ENCODE results near the gene SLCO2A1. TPM values are rescaled to one million over a fixed set of nuclear protein-coding genes. Genes with fewer than 3 reads are reported as not detected.

Gene SLCO2A1
- total and polyA plus RNA-seq, 2 experiments from 2014 or later = 0.31 to 1.0 TPM

DNA sequence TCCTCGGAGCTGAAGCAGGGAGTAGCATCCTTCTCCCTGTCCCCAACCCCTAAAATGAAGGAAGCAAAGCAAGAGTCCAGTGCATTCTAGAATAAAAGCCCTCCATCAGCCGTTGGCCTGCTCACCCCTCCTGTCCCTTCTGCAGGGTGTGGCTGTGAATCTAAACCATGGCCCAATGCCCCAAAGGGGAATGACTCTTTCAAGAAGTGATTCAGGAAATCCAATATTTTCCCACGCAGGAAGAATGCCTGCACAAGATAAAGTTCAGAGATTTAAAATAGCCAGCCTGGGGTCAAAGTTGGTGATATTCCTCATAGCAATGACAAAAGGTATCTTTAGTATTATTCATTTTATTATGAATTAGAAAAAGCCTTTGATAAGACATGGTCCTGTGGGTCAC lies 38.5 kb downstream of the SLCO2A1 start:
- Mint-ChIP-seq H3K27ac (no peak overlapping the region), H3K9me3 (peaks cover 3% of the 10 kb centered on the region; the same call in 1 of the 3 replicates), H3K36me3 (ENCODE audit: low read depth) (no peaks in the 10 kb centered on the region; the same call in 2 of the 3 replicates), H3K4me1 (peaks cover 41% of the 10 kb centered on the region), H3K27me3 (ENCODE audit: insufficient read depth, low read depth, poor library complexity) (peaks cover 16% of the 10 kb centered on the region), H3K4me3 (no peak overlapping the region)
- no peaks in the 10 kb centered on the region for H4K20me1 ChIP-seq (replicated peaks; ENCODE audit: insufficient read depth)
- H3K9me2 ChIP-seq (ENCODE audit: insufficient read depth) = 0 out of 2 replicates have a peak, but pooled peaks cover 8% of the 10 kb centered on the region
- H3K79me2 ChIP-seq (replicated peaks; ENCODE audit: insufficient read depth) = no peaks in the 10 kb centered on the region
- no peak for DNase-seq (ENCODE audit: low spot score)
- H2AFZ ChIP-seq = no peak overlapping the region
- no peak for ATAC-seq
- H3K4me2 ChIP-seq = no peak overlapping the region
- TF ChIP-seq EZH2phosphoT487 (IDR thresholded peaks at IDR 0.05; ENCODE audit: unreplicated experiment) (no peak), ZNF114 (CRISPR knock-in tag; IDR thresholded peaks at IDR 0.05) (no peak), ZNF331 (CRISPR knock-in tag; IDR thresholded peaks at IDR 0.05; ENCODE audit: low read depth) (no peak), EZH2 (IDR thresholded peaks at IDR 0.05; ENCODE audit: low read depth, unreplicated experiment) (no peak)
- TF ChIP-seq, protein P1, sequence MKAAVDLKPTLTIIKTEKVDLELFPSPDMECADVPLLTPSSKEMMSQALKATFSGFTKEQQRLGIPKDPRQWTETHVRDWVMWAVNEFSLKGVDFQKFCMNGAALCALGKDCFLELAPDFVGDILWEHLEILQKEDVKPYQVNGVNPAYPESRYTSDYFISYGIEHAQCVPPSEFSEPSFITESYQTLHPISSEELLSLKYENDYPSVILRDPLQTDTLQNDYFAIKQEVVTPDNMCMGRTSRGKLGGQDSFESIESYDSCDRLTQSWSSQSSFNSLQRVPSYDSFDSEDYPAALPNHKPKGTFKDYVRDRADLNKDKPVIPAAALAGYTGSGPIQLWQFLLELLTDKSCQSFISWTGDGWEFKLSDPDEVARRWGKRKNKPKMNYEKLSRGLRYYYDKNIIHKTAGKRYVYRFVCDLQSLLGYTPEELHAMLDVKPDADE (IDR thresholded peaks at IDR 0.05) = no peak
- TF ChIP-seq, protein P2, sequence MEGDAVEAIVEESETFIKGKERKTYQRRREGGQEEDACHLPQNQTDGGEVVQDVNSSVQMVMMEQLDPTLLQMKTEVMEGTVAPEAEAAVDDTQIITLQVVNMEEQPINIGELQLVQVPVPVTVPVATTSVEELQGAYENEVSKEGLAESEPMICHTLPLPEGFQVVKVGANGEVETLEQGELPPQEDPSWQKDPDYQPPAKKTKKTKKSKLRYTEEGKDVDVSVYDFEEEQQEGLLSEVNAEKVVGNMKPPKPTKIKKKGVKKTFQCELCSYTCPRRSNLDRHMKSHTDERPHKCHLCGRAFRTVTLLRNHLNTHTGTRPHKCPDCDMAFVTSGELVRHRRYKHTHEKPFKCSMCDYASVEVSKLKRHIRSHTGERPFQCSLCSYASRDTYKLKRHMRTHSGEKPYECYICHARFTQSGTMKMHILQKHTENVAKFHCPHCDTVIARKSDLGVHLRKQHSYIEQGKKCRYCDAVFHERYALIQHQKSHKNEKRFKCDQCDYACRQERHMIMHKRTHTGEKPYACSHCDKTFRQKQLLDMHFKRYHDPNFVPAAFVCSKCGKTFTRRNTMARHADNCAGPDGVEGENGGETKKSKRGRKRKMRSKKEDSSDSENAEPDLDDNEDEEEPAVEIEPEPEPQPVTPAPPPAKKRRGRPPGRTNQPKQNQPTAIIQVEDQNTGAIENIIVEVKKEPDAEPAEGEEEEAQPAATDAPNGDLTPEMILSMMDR (conservative IDR thresholded peaks at IDR 0.05; ENCODE audit: low read depth in 2 of 2) = no peak
- TF ChIP-seq, protein P3, sequence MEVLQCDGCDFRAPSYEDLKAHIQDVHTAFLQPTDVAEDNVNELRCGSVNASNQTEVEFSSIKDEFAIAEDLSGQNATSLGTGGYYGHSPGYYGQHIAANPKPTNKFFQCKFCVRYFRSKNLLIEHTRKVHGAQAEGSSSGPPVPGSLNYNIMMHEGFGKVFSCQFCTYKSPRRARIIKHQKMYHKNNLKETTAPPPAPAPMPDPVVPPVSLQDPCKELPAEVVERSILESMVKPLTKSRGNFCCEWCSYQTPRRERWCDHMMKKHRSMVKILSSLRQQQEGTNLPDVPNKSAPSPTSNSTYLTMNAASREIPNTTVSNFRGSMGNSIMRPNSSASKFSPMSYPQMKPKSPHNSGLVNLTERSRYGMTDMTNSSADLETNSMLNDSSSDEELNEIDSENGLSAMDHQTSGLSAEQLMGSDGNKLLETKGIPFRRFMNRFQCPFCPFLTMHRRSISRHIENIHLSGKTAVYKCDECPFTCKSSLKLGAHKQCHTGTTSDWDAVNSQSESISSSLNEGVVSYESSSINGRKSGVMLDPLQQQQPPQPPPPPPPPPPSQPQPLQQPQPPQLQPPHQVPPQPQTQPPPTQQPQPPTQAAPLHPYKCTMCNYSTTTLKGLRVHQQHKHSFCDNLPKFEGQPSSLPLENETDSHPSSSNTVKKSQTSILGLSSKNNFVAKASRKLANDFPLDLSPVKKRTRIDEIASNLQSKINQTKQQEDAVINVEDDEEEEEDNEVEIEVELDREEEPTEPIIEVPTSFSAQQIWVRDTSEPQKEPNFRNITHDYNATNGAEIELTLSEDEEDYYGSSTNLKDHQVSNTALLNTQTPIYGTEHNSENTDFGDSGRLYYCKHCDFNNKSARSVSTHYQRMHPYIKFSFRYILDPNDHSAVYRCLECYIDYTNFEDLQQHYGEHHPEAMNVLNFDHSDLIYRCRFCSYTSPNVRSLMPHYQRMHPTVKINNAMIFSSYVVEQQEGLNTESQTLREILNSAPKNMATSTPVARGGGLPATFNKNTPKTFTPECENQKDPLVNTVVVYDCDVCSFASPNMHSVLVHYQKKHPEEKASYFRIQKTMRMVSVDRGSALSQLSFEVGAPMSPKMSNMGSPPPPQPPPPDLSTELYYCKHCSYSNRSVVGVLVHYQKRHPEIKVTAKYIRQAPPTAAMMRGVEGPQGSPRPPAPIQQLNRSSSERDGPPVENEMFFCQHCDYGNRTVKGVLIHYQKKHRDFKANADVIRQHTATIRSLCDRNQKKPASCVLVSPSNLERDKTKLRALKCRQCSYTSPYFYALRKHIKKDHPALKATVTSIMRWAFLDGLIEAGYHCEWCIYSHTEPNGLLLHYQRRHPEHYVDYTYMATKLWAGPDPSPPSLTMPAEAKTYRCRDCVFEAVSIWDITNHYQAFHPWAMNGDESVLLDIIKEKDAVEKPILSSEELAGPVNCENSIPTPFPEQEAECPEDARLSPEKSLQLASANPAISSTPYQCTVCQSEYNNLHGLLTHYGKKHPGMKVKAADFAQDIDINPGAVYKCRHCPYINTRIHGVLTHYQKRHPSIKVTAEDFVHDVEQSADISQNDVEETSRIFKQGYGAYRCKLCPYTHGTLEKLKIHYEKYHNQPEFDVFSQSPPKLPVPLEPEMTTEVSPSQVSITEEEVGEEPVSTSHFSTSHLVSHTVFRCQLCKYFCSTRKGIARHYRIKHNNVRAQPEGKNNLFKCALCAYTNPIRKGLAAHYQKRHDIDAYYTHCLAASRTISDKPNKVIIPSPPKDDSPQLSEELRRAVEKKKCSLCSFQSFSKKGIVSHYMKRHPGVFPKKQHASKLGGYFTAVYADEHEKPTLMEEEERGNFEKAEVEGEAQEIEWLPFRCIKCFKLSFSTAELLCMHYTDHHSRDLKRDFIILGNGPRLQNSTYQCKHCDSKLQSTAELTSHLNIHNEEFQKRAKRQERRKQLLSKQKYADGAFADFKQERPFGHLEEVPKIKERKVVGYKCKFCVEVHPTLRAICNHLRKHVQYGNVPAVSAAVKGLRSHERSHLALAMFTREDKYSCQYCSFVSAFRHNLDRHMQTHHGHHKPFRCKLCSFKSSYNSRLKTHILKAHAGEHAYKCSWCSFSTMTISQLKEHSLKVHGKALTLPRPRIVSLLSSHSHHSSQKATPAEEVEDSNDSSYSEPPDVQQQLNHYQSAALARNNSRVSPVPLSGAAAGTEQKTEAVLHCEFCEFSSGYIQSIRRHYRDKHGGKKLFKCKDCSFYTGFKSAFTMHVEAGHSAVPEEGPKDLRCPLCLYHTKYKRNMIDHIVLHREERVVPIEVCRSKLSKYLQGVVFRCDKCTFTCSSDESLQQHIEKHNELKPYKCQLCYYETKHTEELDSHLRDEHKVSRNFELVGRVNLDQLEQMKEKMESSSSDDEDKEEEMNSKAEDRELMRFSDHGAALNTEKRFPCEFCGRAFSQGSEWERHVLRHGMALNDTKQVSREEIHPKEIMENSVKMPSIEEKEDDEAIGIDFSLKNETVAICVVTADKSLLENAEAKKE (CRISPR knock-in tag; IDR thresholded peaks at IDR 0.05) = no peak
- no peak overlapping the region for H3K27ac ChIP-seq (ENCODE audit: low read depth)
- H3K36me3 ChIP-seq (ENCODE audit: insufficient read depth) = no peaks in the 10 kb centered on the region
- H3K4me1 ChIP-seq (ENCODE audit: insufficient read depth) = peaks cover 29% of the 10 kb centered on the region
- no peaks in the 10 kb centered on the region for H3F3A ChIP-seq (replicated peaks; ENCODE audit: low read depth)
- no peaks in the 10 kb centered on the region for H3K27me3 ChIP-seq (ENCODE audit: insufficient read depth)
- no peak overlapping the region for H3K4me3 ChIP-seq

Measured in GM23338 (cell line).